ENCODE data around the gene CCDC78.
A peak's percentile ranks its signal among the peaks of the same experiment; 100 is the strongest.

CCDC78 gene

DNA sequence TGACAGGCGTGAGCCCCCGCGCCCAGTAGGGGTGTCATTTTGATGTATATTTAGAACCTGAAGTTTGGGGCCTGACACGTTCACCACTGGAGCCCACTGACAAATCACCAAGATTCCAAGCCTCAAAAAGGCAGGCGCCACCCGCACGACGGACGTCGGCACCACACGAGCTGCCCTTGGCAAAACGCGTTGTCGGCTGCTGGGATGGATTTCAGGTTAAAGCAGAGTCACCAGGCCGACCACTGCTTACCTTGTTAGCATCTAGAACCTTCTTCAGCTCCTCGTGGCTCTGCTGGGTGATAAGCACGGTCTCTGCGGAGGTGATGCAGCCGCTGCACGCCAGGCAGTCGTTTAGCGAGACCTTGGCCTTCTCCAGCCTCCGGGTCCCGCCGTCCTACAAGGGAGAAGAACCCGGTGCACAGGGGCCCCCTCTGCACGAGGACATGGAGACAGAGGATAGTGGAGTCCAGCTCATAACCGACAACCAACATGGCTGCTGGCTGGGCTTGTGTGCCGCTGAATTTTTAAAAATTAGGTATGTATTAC, 10.8 kb upstream of the CCDC78 start:
- DNase-seq (ENCODE audit: low read depth): no peak

DNA sequence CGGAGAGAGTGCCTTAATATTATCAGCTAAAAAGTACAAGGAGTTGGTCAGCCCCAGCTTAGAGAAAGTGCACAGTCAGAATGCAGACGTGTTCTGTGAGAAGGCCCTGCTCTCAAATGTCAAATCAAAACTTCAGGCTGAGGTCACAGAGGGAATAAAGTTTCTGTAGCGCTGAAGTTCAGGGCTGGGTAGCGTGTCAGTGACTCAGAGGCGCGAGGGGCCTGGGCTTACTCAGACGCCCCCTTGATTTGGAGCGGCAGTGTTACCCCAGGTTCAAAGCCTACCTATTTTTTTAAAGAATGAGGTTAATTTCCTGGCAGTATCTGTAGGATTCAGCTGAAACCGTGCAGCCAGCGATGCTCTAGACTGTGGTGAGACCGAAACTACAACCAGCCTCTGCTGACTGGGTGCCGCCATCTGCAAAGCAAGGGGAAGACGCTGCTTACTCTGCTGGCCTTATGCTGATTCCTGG, 9.8 kb upstream of the CCDC78 start:
- DNase-seq (ENCODE audit: low read depth): no peak

DNA sequence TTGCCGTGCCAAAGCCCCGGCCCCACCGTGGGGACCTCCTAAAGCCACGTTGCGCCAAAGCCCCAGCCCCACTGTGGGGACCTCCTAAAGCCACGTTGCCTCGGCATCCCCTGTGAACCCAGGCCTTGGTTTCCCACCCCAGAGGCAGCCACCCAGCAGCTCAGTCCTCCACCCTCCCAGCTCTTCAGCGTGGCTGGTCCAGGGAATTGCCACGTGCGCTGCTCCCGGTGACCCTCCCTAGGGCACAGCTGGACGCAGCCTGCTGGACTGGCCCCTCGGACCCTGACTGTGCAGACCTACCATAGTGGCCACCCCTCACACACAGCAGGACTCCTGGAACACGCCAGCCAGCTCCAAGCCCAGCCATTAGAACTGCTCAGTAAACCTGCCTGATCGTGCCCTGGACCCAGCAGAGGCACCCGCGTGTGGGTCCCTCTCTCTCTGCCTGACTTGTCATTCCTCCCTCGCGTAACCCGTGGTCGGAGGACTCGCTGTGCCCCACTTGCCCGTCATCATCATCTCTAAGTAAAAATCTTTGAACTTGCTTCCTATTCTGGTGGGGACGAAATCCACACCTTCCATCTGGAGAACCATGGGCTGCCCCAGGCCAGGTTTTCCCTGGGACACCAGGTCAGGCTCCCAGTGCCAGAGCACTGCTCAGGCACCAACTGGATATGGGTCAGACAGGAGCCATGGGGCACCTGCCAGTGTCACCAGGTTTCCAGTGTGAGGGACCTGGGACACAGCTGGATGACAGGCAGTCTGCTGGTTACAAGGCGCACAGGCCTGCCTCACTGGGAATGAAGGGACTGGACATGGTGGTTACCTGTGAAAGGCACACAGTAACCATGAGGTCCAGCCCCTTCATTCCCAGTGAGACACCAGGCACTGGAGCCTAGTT, 9.0 kb upstream of the CCDC78 start:
- DNase-seq (ENCODE audit: low read depth): no peak

DNA sequence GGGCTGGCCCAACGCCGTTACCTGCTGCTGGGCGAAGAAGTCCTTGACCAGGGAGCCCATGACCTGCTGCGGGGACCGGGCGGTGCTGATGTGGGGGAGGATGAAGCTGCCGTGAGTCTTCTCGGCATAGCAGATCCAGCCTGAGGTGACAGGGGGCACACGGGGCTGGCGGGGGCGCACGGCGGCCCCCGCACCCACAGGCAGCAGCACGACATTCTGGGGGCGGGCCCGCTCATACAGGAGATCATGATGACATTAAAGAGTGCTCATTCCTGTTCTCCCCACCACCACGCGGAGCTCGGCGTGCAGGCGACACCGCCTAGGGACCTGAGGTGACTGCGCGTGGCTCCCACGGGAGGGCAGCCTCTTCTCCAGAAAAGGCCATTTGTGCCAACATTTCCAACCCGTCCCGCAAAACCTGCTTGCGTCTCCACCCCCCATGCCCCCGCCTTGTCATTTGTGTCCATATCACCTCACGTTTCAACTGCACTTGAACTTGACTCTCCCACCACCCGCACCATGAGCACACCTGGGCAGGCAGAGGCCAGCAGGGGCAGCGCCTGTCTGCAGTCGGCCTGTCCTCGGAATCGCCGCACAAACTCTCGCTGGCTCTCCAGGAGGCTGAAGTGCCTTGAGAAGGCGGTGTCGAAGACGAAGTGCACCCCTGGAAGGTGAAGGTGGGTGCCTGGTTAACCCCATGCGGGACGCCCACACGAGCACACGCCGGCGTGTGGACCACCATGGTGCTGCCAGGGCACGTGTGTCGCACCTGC, 8.2 kb upstream of the CCDC78 start:
- no peak for DNase-seq (ENCODE audit: low read depth)

DNA sequence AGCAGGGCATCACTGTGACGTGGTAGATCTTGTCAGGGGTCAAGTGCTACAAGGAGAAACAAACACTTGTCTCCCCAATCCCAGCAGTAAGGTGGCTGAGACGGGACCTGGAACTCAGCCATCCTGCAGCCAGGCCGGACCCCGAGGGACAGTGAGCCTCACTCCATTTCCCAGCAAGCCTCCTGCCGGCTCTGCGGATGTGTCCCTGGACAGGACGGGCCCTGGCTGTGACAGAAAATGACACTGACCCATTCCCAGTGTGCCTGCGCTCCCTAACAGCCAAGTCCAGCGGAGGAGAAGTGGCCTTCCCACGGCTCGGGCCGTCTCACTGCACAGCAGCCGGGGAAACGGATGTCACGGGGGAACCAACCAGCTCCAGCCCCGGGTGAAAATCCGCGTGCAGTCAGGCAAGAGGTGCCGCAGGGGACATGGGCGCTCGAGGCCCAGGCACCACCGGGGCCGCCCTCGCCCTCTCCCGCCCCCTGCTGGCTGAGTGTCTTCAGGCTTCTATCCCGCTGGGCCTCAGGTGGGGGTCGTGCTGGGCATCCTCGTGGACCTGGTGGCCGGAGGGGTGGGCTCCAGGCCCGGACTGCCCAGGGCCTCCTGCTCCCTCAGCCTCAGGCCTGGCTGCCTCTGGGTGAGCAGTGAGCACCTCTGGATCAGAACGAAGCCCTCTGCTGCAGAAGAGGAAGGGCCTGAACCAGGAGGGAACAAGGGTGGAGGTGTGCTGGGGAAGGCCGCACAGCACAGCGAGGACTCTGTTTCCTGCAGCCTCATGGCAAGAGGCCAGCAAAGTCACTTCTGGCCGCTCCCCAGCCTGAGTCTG, 7.4 kb upstream of the CCDC78 start:
- no peak for DNase-seq (ENCODE audit: low read depth)

DNA sequence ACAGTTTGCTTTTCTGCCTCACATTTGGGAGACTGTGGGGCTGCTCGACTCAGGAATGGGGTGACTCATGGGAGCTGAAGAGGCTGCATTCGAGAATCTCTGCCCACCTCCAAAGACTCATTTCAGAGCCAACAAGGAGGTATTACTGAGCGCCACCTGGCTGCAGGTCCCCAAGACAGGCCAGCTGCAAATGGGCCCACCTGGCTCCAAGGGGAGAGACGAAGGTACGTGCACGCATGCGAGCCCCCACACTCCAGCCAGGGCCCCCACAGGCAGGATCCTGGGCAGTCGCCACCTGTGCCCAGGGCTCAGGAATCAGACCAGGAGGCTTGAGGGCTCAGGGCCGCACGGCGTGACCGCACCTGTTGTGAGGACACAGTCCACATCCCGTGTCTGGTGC, 6.7 kb upstream of the CCDC78 start:
- DNase-seq (ENCODE audit: low read depth): no peak

DNA sequence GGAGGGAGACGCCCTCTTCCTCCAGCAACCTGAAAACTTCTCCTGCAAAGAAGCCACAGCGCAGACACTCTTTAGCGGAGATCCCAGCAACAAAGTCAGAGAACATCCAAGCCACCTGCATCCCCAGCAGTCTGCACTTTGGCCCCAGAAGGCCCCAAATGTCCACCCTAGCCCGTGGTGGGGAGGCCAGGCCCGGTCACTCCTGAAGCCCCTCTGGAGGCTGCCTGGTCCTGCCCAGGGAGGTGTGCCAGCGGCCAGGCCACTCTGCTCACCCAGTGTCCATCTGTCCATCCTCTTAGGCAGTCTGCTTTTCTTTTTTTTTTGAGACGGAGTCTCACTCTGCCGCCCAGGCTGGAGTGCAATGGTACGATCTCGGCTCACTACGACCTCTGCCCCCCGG, 6.1 kb upstream of the CCDC78 start:
- no peak for DNase-seq (ENCODE audit: low read depth)

DNA sequence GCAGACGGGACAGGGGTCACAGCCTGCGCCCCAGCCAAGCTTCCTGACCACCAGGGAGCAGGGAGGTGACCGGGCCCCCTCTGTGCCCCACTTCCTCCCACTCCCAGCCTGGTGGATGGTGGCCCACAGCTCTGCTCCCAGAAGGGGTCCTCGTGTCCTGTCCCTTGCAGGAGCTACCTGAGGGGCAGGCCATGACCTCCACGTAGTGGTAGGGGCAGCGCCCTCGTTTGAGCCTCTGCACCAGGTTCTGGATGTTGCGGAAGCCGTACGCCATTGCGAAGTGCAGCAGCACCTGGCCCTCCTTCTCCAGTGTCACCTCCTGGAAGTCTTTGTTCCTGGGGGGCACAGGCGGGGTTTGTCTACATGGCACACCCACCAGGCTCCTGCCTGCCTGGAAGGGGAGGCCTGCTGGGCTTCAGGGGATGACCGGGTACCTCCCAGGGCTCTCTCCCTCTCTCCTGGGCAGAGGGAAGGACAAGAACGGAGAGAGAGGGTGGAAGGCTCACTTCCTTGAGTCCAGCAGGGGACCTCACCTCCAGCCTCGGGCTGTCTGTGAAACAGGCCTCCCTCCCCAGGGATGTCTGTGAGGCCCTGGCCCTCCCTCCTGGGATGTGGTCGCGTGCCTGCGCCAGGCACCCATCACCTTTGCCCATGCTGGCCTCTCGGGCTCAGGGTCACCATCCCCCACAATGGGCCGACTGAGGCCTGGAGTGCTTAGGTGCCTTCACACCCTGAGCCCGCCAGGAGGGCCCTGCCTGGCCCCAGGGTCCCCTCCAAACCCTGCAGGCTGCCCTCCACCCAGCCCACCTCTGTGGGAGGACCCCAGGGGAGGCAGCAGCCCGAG, 4.6 kb upstream of the CCDC78 start:
- DNase-seq (ENCODE audit: low read depth): no peak

DNA sequence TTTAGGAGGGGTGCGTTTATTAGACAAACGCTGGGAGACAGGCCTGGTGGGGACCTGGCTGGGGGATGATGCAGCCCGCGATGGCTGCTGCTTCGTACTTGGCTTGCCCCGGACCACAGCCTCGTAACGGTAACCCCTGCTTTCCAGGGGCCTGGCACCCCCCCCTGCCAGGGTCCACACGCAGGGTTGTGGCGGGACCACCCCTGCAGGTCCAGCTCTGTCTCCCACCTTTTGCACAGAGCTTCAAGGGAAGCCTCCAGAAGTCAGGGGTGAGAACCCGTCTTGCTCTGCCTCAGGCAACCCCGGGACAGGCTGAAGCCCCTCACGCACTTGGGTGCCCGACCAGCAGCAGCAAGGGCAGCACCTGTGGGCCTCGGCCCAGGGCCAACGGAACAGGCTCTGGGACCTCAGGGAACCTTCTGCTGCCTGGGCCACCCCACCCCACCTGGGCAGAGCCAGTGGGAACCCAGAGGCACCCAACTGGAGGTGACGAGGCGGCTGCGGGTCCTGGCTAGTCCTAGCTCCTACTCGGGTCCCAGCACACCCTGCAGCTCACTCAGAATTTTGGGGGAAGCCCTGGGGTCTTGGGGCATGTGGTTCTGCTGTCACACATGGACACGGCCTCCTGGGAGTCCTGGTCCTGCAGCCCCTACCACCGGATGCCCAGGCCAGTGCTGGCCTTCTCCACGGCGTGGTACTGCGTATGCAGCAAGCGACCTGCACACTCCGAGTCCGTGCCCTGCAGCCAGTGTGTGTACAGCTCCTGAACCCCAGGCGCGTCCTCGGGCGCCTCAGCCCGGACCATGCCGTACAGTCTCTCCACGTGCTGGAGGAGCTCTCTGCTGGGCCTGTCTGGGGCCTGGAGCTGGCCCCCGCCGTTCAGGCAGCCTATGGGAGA, 3.8 kb upstream of the CCDC78 start:
- DNase-seq (ENCODE audit: low read depth): no peak

DNA sequence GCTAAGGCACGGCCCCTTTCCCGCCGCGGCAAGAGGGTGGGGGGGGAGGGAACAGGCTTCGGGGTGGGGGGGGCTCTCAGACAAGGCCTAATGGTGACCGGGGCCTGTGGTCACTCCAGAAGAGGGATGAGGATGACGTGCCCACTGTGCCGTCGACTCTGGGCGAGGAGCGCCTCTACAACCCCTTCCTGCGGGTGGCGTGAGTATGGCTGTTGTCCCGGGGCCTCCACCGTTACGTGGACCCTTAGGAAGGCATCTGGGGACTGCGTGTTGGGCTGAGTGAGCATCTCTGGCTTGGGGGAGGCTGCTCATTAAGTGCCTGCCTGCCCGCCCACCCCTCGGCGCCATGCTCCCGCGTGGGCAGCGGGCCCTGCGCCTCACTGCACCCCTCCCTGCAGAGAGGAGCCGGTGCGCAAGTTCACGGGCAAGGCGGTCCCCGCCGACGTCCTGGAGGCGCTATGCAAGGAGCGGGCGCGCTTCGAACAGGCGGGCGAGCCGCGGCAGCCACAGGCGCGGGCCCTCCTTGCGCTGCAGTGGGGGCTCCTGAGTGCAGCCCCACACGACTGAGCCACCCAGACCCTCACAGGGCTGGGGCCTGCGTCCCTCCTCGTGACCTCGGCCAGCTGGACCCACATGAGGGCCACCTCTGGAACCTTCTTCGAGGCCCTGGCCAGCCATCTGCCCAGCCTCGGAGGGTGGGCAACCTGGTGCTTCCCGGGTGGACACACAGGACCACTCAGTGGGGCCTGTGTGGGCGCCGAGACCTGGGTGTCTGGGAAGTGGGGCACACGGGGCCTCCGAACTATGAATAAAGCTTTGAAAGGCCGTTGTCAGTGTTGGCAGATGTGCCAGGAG, 2.9 kb upstream of the CCDC78 start:
- DNase-seq (ENCODE audit: low read depth): no peak

DNA sequence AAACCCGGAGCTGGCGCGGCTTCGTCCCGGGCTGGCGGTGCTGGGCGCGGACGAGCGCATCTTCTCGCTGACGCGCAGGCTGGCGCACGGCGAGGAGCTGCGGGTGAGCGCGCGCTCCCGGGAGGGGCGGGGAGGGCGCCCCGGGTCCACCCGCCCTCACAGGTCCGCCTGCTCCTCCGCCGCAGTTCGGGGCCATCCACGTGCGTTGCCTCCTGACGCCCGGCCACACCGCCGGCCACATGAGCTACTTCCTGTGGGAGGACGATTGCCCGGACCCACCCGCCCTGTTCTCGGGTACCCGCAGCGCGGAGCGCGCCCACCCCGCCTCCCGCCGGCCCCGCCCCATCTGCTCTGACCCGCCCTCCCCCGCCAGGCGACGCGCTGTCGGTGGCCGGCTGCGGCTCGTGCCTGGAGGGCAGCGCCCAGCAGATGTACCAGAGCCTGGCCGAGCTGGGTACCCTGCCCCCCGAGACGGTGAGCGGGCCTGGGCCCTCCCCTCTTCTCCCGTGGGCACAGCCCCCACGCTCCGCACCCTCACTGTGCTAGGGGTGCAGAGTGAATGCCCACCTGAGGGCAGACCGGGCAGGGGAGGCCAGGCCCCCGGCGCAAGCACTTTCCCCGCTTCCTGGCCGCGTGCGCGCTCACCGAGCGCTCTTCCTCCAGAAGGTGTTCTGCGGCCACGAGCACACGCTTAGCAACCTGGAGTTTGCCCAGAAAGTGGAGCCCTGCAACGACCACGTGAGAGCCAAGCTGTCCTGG, 2.1 kb upstream of the CCDC78 start:
- peak; percentile 74 for DNase-seq (ENCODE audit: low read depth)

DNA sequence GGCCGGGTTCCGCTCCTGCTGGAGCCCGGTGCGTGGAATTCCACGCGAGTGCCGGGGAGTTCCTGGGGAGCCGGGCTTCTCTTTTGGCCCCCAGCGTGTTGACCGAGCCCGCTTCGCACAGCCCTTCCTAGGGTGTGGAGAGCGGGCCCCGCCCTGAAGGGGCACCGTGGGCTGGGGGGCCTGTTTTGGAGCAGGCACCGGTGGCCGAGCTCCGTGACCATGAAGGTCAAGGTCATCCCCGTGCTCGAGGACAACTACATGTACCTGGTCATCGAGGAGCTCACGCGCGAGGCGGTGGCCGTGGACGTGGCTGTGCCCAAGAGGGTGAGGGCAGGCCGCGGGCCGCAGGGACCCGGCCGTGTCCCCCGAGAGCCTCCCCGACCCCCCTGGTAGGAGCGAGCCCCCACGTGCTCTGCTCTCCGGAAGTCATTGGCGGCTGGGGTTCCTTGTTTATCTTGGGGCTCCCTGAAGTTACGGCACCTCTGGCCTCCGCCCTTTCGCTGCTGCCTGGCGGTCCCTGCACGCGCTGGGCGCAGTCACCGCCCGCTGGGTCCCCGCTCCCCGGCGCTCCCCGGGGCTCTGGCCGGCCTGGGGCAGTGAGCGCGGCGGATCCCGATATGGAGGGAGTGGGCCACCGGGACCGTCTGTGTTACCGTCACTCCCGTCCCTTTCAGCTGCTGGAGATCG, 1.2 kb upstream of the CCDC78 start:
- no peak for DNase-seq (ENCODE audit: low read depth)

DNA sequence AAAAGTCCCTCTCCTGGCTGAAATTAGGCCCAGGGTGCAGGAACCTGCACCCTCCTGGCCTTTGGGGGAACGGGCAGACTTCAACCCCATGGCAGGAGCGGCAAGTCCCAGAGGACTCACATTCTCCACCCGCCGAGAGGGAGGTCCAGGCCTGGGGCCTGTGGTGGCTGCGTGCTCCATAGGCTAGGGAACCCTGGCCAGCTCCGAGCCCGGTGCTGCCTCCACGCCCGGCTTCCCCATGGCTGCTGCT, 130 bp downstream of the CCDC78 start:
- DNase-seq (ENCODE audit: low read depth): no peak

DNA sequence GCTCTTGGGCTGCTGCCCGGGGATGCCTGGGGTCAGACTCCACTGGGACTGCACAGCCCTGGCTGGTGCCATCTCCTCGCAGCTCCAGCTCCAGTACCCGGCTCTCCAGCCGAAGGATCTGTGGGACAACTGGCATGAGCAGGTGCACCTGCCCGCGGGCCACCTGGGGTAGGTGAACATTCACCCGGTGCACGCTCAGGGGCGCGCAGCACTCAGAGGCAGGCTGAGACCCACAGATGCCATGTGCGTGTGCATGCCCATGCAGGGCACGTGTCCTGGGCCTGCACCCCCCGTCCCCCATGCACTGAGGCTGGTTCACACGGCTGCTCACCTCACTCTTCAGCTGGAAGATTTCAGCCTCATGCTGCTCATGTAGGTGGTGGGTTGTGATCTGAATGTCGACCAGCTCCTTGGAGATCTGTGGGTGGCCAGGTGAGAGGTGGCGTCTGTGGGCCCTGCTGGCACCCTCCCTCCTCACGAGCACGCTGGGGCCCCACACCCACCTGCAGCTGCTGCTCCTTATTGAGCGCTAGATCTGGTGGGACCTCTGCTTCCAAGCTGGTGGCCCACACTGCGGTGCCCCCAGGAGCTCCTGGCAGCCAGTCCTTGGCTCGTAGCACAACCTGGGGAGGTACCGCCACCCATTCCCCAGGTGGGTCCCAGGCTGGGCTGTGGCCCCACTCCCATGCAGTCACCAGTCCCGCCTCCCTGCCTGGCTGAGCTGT, 618 bp downstream of the CCDC78 start:
- DNase-seq (ENCODE audit: low read depth): no peak

DNA sequence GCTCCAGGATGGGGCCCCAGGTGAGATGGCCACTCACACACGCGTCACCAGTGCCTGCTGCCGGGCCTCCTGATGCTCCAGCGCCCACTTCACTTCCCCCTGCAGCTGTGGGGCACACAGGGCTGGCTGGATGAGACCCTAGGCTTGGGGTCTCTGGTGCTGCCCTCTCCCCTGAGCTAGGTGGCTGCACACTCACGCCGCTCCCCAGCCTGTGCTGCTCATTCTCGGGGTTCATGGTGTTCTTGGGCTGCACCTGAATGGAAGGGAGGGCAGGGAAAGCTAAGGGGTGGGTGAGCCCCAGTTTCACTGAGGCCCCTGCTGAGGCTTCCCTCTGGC, 1.2 kb downstream of the CCDC78 start:
- no peak for DNase-seq (ENCODE audit: low read depth)

DNA sequence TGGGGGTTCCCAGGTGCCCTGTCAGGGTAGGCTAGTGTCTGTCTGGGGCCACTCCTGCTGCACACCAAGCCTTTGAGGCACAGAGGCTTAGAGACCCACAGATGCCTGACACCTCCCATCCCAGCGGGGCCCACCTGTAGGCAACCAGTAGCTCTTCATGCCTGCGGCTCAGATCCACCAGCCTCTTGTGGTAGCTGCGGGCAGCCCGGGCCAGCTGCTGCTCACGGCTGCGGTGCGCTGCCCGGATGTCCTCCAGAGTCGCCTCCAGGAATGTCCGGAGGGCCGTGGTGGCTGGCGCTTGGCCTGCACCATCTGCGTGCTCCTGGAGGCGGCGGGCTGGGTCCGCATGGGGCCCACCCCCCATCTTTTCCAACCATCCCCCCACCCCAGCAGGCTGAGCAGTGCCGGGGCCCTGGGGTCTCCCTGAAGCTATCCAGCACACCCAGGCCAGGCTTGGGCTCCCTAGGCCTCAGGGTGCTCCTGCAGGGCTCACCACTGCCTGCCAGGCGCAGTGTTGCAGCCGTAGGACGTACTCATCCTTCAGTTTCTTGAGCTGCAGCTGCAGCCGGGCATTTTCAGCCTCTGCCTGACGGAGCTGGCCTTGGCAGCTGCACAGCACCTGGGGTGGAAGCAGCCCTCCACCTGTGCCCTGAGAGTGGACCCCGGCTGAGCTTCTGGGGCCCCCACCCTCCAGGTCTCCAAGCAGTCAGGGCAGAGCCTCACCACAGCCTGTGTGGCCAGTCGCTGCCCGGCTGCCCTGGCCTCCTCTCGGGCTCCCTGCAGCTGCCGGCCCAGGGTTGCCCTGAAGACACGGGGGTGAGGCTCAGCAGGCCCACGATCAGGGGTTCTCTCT, 1.8 kb downstream of the CCDC78 start:
- DNase-seq (ENCODE audit: low read depth): no peak

DNA sequence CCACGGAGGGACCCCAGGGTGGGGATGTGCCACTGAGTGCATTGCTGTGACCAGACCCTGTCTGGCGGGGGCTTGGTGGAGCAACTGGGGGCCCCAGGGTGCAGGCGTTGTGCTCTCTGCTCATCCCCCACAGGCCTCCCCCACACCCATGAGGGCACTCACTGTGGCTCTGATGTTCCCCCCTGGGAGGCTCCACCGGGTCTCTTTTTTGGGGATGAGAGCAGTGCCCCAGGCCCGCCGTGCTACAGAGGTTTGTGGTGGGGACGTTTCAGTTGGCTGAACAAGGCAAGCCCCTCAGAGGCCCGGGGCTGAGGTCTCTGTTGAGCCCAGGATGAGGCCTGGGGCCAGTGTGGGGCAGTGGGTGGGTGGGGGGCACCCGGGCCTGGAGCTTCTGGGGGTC, 2.5 kb downstream of the CCDC78 start:
- DNase-seq (ENCODE audit: low read depth): no peak
